ENCODE measurements around the gene SAG.

GRCh38 chr2:233354500-233354924 lies 46.9 kb downstream of the SAG start:
- TF ChIP-seq CTCF (IDR thresholded peaks at IDR 0.05): no peak
- TF ChIP-seq POLR2A (IDR thresholded peaks at IDR 0.05): peak in 1 of 4 donors; percentile 40
- TF ChIP-seq EP300 (IDR thresholded peaks at IDR 0.05): no peak
- no peak for TF ChIP-seq POLR2AphosphoS5 (IDR thresholded peaks at IDR 0.05)

Data from upper lobe of left lung (tissue), 4 donors.